HEK293 (cell line): Measurements from ENCODE around the gene STXBP5L.

Experiments
- CTCF ChIA-PET: fragments of 350-600 bp; formaldehyde crosslinking; extraction: SDS; loops from one replicate; lab custom pipeline; 2021; ENCODE audit warnings: antibody characterized with exemption; lab: Yijun Ruan, JAX
- POLR2A ChIA-PET: fragments of 300-600 bp; formaldehyde crosslinking; extraction: SDS; loops from one replicate; lab custom pipeline; 2020; ENCODE audit warnings: antibody characterized with exemption, inconsistent platforms; lab: Yijun Ruan, JAX
- H3K27ac ChIP-seq: fragments of 200-500 bp; sonication (Bioruptor generic); 2 replicates; pipeline ENCODE4 v1.5.1; 2014; ENCODE audit warnings: low read depth, low read length, control low read depth, inconsistent platforms; ENCODE audit errors: extremely low read depth
- H3K36me3 ChIP-seq, 2 experiments: fragments of 200-500 bp in 1 of 2; sonication (Bioruptor generic) in 1 of 2; 1 replicate in 1 of 2; 2 replicates in 1 of 2; pipeline ENCODE4 v1.5.1; 2014 to 2017; ENCODE audit warnings: inconsistent platforms in 2 of 2, low read length in 2 of 2; ENCODE audit not compliant: control insufficient read depth in 2 of 2, insufficient read depth in 1 of 2
- H3K4me1 ChIP-seq: fragments of 200-500 bp; sonication (Bioruptor generic); 2 replicates; pipeline ENCODE4 v1.5.1; 2014; ENCODE audit warnings: mild to moderate bottlenecking, low read length, inconsistent platforms; ENCODE audit not compliant: control insufficient read depth, insufficient read depth
- H3K4me3 ChIP-seq: 2 replicates; pipeline ENCODE4 v1.5.1; 2011; ENCODE audit warnings: low read depth, mild to moderate bottlenecking, control low read depth, low read length, moderate library complexity
- H3K9me3 ChIP-seq: fragments of 200-500 bp; sonication (Bioruptor generic); 2 replicates; pipeline ENCODE4 v1.5.1; 2014; ENCODE audit warnings: low read depth, low read length, inconsistent platforms; ENCODE audit not compliant: control insufficient read depth, insufficient read depth
- GLIS1 ChIP-seq: fragments of 450-650 bp; formaldehyde crosslinking; IDR thresholded peaks from 2 replicates; pipeline ENCODE4 v1.5.1; 2016; ENCODE audit warnings: missing biosample characterization, missing genetic modification characterization
- PBX3 ChIP-seq: sonication (generic); formaldehyde crosslinking; IDR thresholded peaks from 2 replicates; pipeline ENCODE4 v1.8.1; 2022; ENCODE audit warnings: mild to moderate bottlenecking, moderate library complexity, missing genetic modification reagents
- PRDM10 ChIP-seq: fragments of 450-650 bp; formaldehyde crosslinking; IDR thresholded peaks from 2 replicates; pipeline ENCODE4 v1.5.1; 2016; ENCODE audit warnings: missing biosample characterization, missing genetic modification characterization
- SCRT1 ChIP-seq: fragments of 450-650 bp; formaldehyde crosslinking; IDR thresholded peaks from 2 replicates; pipeline ENCODE4 v1.5.1; 2016; ENCODE audit warnings: missing biosample characterization, missing genetic modification characterization, borderline replicate concordance
- SCRT2 ChIP-seq: fragments of 450-650 bp; formaldehyde crosslinking; IDR thresholded peaks from 2 replicates; pipeline ENCODE4 v1.5.1; 2016; ENCODE audit warnings: missing biosample characterization, missing genetic modification characterization
- ZBTB20 ChIP-seq: fragments of 450-650 bp; formaldehyde crosslinking; IDR thresholded peaks from 2 replicates; pipeline ENCODE4 v1.5.1; 2016; ENCODE audit warnings: missing biosample characterization, missing genetic modification characterization
- ZNF248 ChIP-seq: fragments of 450-650 bp; formaldehyde crosslinking; IDR thresholded peaks from 2 replicates; pipeline ENCODE4 v1.5.1; 2017; ENCODE audit warnings: missing biosample characterization, missing genetic modification characterization
- ZNF280C ChIP-seq: fragments of 450-650 bp; formaldehyde crosslinking; IDR thresholded peaks from 2 replicates; pipeline ENCODE4 v1.5.1; 2016; ENCODE audit warnings: missing biosample characterization, missing genetic modification characterization
- ZNF341 ChIP-seq: fragments of 450-650 bp; formaldehyde crosslinking; IDR thresholded peaks from 2 replicates; pipeline ENCODE4; 2016; ENCODE audit warnings: low read depth, missing biosample characterization, missing genetic modification characterization
- ZNF398 ChIP-seq: fragments of 450-650 bp; formaldehyde crosslinking; IDR thresholded peaks from 2 replicates; pipeline ENCODE4 v1.5.1; 2017; ENCODE audit warnings: missing biosample characterization, missing genetic modification characterization
- ZNF513 ChIP-seq: fragments of 450-650 bp; IDR thresholded peaks from 2 replicates; pipeline ENCODE4 v1.5.1; 2018; ENCODE audit warnings: missing biosample characterization, missing genetic modification characterization
- ZNF530 ChIP-seq: fragments of 450-650 bp; formaldehyde crosslinking; IDR thresholded peaks from 2 replicates; pipeline ENCODE4 v1.5.1; 2016; ENCODE audit warnings: low read depth, missing biosample characterization, missing genetic modification characterization
- ZNF621 ChIP-seq: fragments of 450-650 bp; formaldehyde crosslinking; IDR thresholded peaks from 2 replicates; pipeline ENCODE4 v1.5.1; 2017; ENCODE audit warnings: missing biosample characterization, missing genetic modification characterization

Gene STXBP5L

GRCh38 chr3:120907659-120908029 is 361 bp upstream of the STXBP5L start:
- H3K4me1 ChIP-seq: no peaks in the 10 kb centered on the region
- CTCF ChIA-PET: interaction anchor here (0.6 to 0.7 kb wide), 5 partner anchors 112 to 348 kb away, joined by 3 to 4 read pairs (median 3); no protein-coding TSS in a partner anchor
- H3K27ac ChIP-seq: no peak overlapping the region
- POLR2A ChIA-PET: no interaction called here
- H3K4me3 ChIP-seq: peak overlapping the region; percentile 1
- TF ChIP-seq ZNF621 (tag by site-specific recombination): no peak
- TF ChIP-seq SCRT1 (tag by site-specific recombination): peak; percentile 43; the same call in 1 of the 2 replicates
- TF ChIP-seq ZNF513 (tag by site-specific recombination): no peak
- no peak for TF ChIP-seq ZNF280C (tag by site-specific recombination)
- TF ChIP-seq ZBTB20 (tag by site-specific recombination): no peak
- peak; percentile 97 for TF ChIP-seq SCRT2 (tag by site-specific recombination)
- no peak for TF ChIP-seq PBX3 (CRISPR knock-in tag)
- no peak for TF ChIP-seq ZNF530 (tag by site-specific recombination)
- TF ChIP-seq ZNF398: no peak
- H3K9me3 ChIP-seq: no peaks in the 10 kb centered on the region
- no peaks in the 10 kb centered on the region for H3K36me3 ChIP-seq

- CTCF ChIA-PET: no interaction called here
- Histone ChIP-seq H3K4me3 (peak overlapping the region; percentile 48), H3K36me3 (no peaks in the 10 kb centered on the region), H3K27ac (no peak overlapping the region; the same call in 1 of the 2 replicates), H3K9me3 (no peaks in the 10 kb centered on the region), H3K4me1 (no peaks in the 10 kb centered on the region)
- POLR2A ChIA-PET: no interaction called here
- TF ChIP-seq PRDM10 (tag by site-specific recombination) (peak; percentile 96), GLIS1 (tag by site-specific recombination) (0 out of 2 replicates have a peak, but pooled peaks have one; percentile 5), ZNF341 (peak; percentile 55), ZNF398 (peak; percentile 90), ZNF248 (no peak)
Observed at GRCh38 chr3:120908795-120909601, 993 bp downstream of the STXBP5L start.
